Heart left ventricle (tissue), 16 donors: ENCODE data around the gene KIAA1191. TPM values are rescaled to one million over a fixed set of nuclear protein-coding genes. Genes with fewer than 3 reads are reported as not detected.
A peak's percentile ranks its signal among the peaks of the same experiment; 100 is the strongest.
"Not testable (repeated sequence)": the region's sequence is repeated elsewhere in the genome, so short reads cannot be mapped to it uniquely, and the experiment has no call there.

Experiments
- ATAC-seq, 4 donors: fragments of 200-7000 bp; cut with Tn5 transposase; one replicate each; pipeline ENCODE4 v1.9.1; 2020 to 2022; ENCODE audit warnings: moderate library complexity in 4 of 4, mild to moderate bottlenecking in 3 of 4, moderate number of reproducible peaks in 1 of 4
- DNase-seq, 5 donors: peaks; one replicate each; pipeline ENCODE4 v3.0.0-alpha.2; 2020
- H3K27ac ChIP-seq, 12 donors: fragments of 200-600 bp; sonication (generic) in 4 of 12; one replicate each; pipeline versions ENCODE4 v1.5.0 to v1.8.0; 2016 to 2022; ENCODE audit warnings: mild to moderate bottlenecking in 2 of 12
- H3K27me3 ChIP-seq, 9 donors: fragments of 200-600 bp; sonication (generic) in 2 of 9; one replicate each; pipeline versions ENCODE4 v1.5.1 to v1.8.0; 2016 to 2022; ENCODE audit warnings: mild to moderate bottlenecking in 3 of 9
- H3K36me3 ChIP-seq, 9 donors: fragments of 200-600 bp; sonication (generic) in 2 of 9; one replicate each; pipeline versions ENCODE4 v1.5.0 to v1.8.0; 2018 to 2022; ENCODE audit warnings: mild to moderate bottlenecking in 2 of 9
- H3K4me1 ChIP-seq, 12 donors: fragments of 200-600 bp; sonication (generic) in 4 of 12; one replicate each; pipeline versions ENCODE4 v1.5.0 to v1.8.0; 2016 to 2022; ENCODE audit warnings: mild to moderate bottlenecking in 3 of 12
- H3K4me3 ChIP-seq, 12 donors: fragments of 200-600 bp; sonication (generic) in 4 of 12; one replicate each; pipeline versions ENCODE4 v1.5.0 to v1.8.0; 2017 to 2022; ENCODE audit warnings: mild to moderate bottlenecking in 9 of 12, moderate library complexity in 4 of 12
- H3K9me3 ChIP-seq, 12 donors: fragments of 200-600 bp; sonication (generic) in 4 of 12; one replicate each; pipeline versions ENCODE4 v1.5.0 to v1.8.0; 2016 to 2022; ENCODE audit warnings: mild to moderate bottlenecking in 1 of 12
- CTCF ChIP-seq, 12 donors: fragments of 200-600 bp; sonication (generic) in 4 of 12; IDR thresholded peaks; one replicate each; pipeline versions ENCODE4 v1.5.0 to v1.8.0; 2018 to 2022; ENCODE audit warnings: antibody characterized with exemption in 12 of 12, mild to moderate bottlenecking in 5 of 12
- POLR2A ChIP-seq, 2 donors: fragments of 450-650 bp; IDR thresholded peaks; one replicate each; pipeline ENCODE4 v1.6.1; 2017; ENCODE audit warnings: antibody characterized with exemption in 2 of 2, mild to moderate bottlenecking in 2 of 2, moderate library complexity in 2 of 2
- WGBS, 4 donors: extraction: QIAGEN DNeasy Blood & Tissue Kit in 2 of 4; methylation state at CpG; one replicate each; pipeline versions ENCODE4 v1.1.5 to v1.1.7; 2013 to 2018; 5-methylcytosine and 5-hydroxymethylcytosine counted together
- intact Hi-C, 10 donors: fragments of 100-400 bp; cut with DNase I; formaldehyde crosslinking; loops; one replicate each; pipeline versions ENCODE4 v1.11.1 to v1.14.2; 2022
- polyA plus RNA-seq, 2 donors: library from polyadenylated mRNA; stranded (reverse); fragments of 200-250 nt; gene quantifications; one replicate each; pipeline ENCODE4 v1.2.3, GENCODE V29; 2013
- total RNA-seq, 9 donors: library from RNA; depleted of rRNA in 2 of 9; stranded (reverse); fragments of >200 nt in 2 of 9; fragmentation: NEBNext Ultra II Directional in 3 of 9; extraction: Animal tissue kit (Norgen Biotek cat#: 25700) in 3 of 9; gene quantifications; one replicate each; pipeline versions ENCODE4 v1.1.0 to v1.2.4, GENCODE V29; 2016 to 2023
- donor health status: ischemic (EF 13 %, LVEDD 7.1; RV severe dilation, severe dysfunction).
- donor health status: healthy with polysubstance abuse.
- donor health status: DM: no; HTN: yes; CAD: no.
- donor health status: DM: no; HTN: no; CAD: no.
- donor health status: ischemic (EF 25% LVEDD 6.9; RV normal size, moderate dysfunction).
- donor health status: ischemic (EF 25% LVEDD 5.7; RV mildly dilated, moderate dysfunction).
- donor health status: healthy.
- donor health status: DM: yes; HTN: yes; CAD: no.
- donor health status: ischemic (EF 35%, LVEDD 5.7; RV mildly dilated, moderate dysfunction).
- donor health status: nonischemic (EF 11% LVEDD 7.7; RV severe dilation, severe dysfunction).
- donor health status: DM: yes; HTN: yes; CAD: no.
- donor health status: PGD.
- donor health status: ischemic (EF 29% LVEDD 5.4; RV normal size, mild dysfunction).
- donor health status: nonischemic (EF 23%, LVEDD 6.1; RV moderate dilation, normal function).

Gene KIAA1191
- total and polyA plus RNA-seq, 11 donors = 42.8 to 143 (median 99.4) TPM

- TF ChIP-seq CTCF (IDR thresholded peaks at IDR 0.05) (no peak), POLR2A (IDR thresholded peaks at IDR 0.05) (no peak)
- Histone ChIP-seq H3K4me1 (peaks cover 9 to 59% (median 24%) of the 10 kb centered on the region in 12 donors), H3K36me3 (peaks cover 0 to 66% (median 56%) of the 10 kb centered on the region in 9 donors), H3K4me3 (no peak overlapping the region), H3K9me3 (no peaks in the 10 kb centered on the region), H3K27ac (peak overlapping the region in 5 of 12 donors; percentile 24 to 78 (median 59)), H3K27me3 (no peaks in the 10 kb centered on the region)
- ATAC-seq = no peak
- 88 to 94% (median 92%) methylated on average over 5 of the region's 5 CpGs for WGBS, 4 donors
- intact Hi-C loops = no loop called here
- no peak for DNase-seq
Measured at GRCh38 chr5:176408590-176408989, 47.0 kb upstream of the KIAA1191 start.

GRCh38 chr5:176408252-176408573, 46.6 kb upstream of the KIAA1191 start:
- intact Hi-C loops, H3K9me3 ChIP-seq, H3K27me3 ChIP-seq, H3K4me3 ChIP-seq, ATAC-seq, DNase-seq: not testable (repeated sequence)
- Histone ChIP-seq H3K4me1 (peaks cover 6 to 56% (median 21%) of the 10 kb centered on the region in 12 donors), H3K27ac (peak overlapping the region in 11 of 12 donors; percentile 24 to 78 (median 59)), H3K36me3 (peaks cover 0 to 69% (median 57%) of the 10 kb centered on the region in 9 donors)
- 67 to 85% (median 79%) methylated on average over 10 of the region's 10 CpGs for WGBS, 4 donors

- DNase-seq (peak in 1 of 5 donors; percentile 52), ATAC-seq (peak in 3 of 4 donors; percentile 26 to 58 (median 38))
- Histone ChIP-seq H3K4me3 (no peak overlapping the region), H3K36me3 (peaks cover 0 to 69% (median 57%) of the 10 kb centered on the region in 9 donors), H3K4me1 (peaks cover 6 to 56% (median 19%) of the 10 kb centered on the region in 12 donors), H3K27me3 (no peaks in the 10 kb centered on the region), H3K27ac (peak overlapping the region in 11 of 12 donors; percentile 24 to 78 (median 59)), H3K9me3 (no peaks in the 10 kb centered on the region)
- WGBS, 4 donors = 51 to 67% (median 56%) methylated on average over 6 of the region's 6 CpGs
- TF ChIP-seq POLR2A (IDR thresholded peaks at IDR 0.05) (no peak), CTCF (IDR thresholded peaks at IDR 0.05) (no peak)
- intact Hi-C loops = no loop called here
Measured at GRCh38 chr5:176407456-176408251, 46.1 kb upstream of the KIAA1191 start.

- Histone ChIP-seq H3K9me3 (no peaks in the 10 kb centered on the region), H3K4me3 (no peak overlapping the region), H3K36me3 (peaks cover 0 to 69% (median 57%) of the 10 kb centered on the region in 9 donors), H3K4me1 (peaks cover 4 to 56% (median 23%) of the 10 kb centered on the region in 12 donors), H3K27me3 (no peaks in the 10 kb centered on the region), H3K27ac (peak overlapping the region in 3 of 12 donors; percentile 59 to 78 (median 62))
- intact Hi-C loops = no loop called here
- TF ChIP-seq POLR2A (IDR thresholded peaks at IDR 0.05) = no peak
- no peak for TF ChIP-seq CTCF (IDR thresholded peaks at IDR 0.05)
- peak in 2 of 5 donors; percentile 16 to 49 for DNase-seq
- no peak for ATAC-seq
- WGBS, 4 donors = 90 to 92% (median 91%) methylated on average over 8 to 9 of the region's 9 CpGs
Measured at GRCh38 chr5:176406436-176407052, 45.0 kb upstream of the KIAA1191 start.
